Measurements from ENCODE around the gene KMT2A. TPM values are rescaled to one million over a fixed set of nuclear protein-coding genes. Genes with fewer than 3 reads are reported as not detected.

KMT2A gene
- total RNA-seq, 1 experiment from 2014 or later = 52.0 TPM

DNA sequence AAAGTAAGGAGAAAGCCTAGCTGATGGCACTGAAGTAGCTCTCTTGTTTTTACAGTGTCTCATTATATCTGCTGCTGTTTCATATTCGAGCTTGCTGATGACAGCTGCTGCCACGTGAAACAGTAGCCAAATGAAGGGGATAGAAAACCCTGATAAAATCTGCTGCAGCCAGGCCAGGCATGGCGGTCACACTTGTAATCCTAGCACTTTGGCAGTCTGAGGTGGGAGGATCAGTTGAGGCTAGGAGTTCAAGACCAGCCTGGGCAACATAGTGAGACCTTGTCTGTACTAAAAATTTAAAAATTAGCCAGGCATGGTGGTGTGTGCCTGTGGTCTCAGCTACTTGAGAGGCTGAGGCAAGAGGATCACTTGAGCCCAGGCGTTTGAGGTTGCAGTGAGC is 116.0 kb downstream of the KMT2A start:
- Mint-ChIP-seq H3K4me3 (ENCODE audit: unreplicated experiment) (no peak overlapping the region), H3K36me3 (ENCODE audit: insufficient read depth, unreplicated experiment) (peaks cover 62% of the 10 kb centered on the region), H3K4me1 (ENCODE audit: insufficient read depth, unreplicated experiment) (no peaks in the 10 kb centered on the region), H3K27me3 (ENCODE audit: insufficient read depth, unreplicated experiment) (no peaks in the 10 kb centered on the region), H3K9me3 (ENCODE audit: unreplicated experiment) (no peaks in the 10 kb centered on the region), H3K27ac (ENCODE audit: low read depth, unreplicated experiment) (no peak overlapping the region)
- intact Hi-C loops (cut with micrococcal nuclease) = no loop called here
- BruUV-seq (replicated peaks) = no TSS peak
- ChIA-PET CTCF (no interaction called here), POLR2A (no interaction called here)
- no peak for DNase-seq (ENCODE audit: unreplicated experiment)
- TF ChIP-seq, protein P1, sequence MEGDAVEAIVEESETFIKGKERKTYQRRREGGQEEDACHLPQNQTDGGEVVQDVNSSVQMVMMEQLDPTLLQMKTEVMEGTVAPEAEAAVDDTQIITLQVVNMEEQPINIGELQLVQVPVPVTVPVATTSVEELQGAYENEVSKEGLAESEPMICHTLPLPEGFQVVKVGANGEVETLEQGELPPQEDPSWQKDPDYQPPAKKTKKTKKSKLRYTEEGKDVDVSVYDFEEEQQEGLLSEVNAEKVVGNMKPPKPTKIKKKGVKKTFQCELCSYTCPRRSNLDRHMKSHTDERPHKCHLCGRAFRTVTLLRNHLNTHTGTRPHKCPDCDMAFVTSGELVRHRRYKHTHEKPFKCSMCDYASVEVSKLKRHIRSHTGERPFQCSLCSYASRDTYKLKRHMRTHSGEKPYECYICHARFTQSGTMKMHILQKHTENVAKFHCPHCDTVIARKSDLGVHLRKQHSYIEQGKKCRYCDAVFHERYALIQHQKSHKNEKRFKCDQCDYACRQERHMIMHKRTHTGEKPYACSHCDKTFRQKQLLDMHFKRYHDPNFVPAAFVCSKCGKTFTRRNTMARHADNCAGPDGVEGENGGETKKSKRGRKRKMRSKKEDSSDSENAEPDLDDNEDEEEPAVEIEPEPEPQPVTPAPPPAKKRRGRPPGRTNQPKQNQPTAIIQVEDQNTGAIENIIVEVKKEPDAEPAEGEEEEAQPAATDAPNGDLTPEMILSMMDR (IDR thresholded peaks at IDR 0.05; ENCODE audit: unreplicated experiment) = no peak

DNA sequence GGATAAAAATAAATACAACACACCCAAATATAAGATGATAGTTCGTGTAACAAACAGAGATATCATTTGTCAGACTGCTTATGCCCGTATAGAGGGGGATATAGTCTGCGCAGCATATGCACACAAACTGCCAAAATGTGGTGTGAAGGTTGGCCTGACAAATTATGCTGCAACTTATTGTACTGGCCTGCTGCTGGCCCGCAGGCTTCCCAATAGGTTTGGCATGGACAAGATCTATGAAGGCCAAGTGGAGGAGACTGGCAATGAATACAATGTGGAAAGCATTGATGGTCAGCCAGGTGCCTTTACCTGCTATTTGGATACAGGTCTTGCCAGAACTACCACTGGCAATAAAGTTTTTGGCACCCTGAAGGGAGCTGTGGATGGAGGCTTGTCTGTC is 124.5 kb downstream of the KMT2A start:
- Mint-ChIP-seq H3K9me3 (ENCODE audit: unreplicated experiment) (no peaks in the 10 kb centered on the region), H3K4me1 (ENCODE audit: insufficient read depth, unreplicated experiment) (peaks cover 5% of the 10 kb centered on the region), H3K4me3 (ENCODE audit: unreplicated experiment) (no peak overlapping the region), H3K27me3 (ENCODE audit: insufficient read depth, unreplicated experiment) (no peaks in the 10 kb centered on the region), H3K36me3 (ENCODE audit: insufficient read depth, unreplicated experiment) (peaks cover 33% of the 10 kb centered on the region), H3K27ac (ENCODE audit: low read depth, unreplicated experiment) (no peak overlapping the region)
- BruUV-seq (replicated peaks) = no TSS peak
- CTCF ChIA-PET = no interaction called here
- TF ChIP-seq, protein P1 (IDR thresholded peaks at IDR 0.05; ENCODE audit: unreplicated experiment) = no peak
- DNase-seq (ENCODE audit: unreplicated experiment) = no peak
- POLR2A ChIA-PET = no interaction called here
- intact Hi-C loops (cut with micrococcal nuclease) = no loop called here

DNA sequence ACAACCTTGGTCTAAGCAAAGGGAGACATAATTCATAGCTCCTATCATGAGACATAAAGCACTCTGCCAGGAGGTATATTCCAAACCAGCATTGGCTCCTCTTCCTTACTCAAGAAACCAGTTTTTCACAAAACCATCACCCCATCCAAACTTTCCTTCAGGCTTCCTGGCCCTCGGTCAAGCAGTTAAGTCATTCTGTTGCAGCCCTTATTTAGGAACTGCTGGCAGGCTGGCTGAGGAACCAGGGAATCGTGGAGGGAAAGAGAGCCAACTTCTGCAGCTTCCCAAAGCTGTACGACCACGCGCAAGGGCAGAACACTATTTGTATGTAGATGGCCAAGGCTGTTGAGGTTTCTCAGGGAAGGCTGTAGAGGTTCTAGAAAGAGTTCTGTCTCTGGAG is 128.8 kb downstream of the KMT2A start:
- ChIA-PET POLR2A (no interaction called here), CTCF (interaction anchor here (0.7 kb wide), 1 partner anchor 117 kb away, joined by 3 read pairs; no protein-coding TSS in a partner anchor)
- Mint-ChIP-seq H3K36me3 (ENCODE audit: insufficient read depth, unreplicated experiment) (peaks cover 11% of the 10 kb centered on the region), H3K4me1 (ENCODE audit: insufficient read depth, unreplicated experiment) (peaks cover 5% of the 10 kb centered on the region), H3K4me3 (ENCODE audit: unreplicated experiment) (peak overlapping the region; percentile 91), H3K27me3 (ENCODE audit: insufficient read depth, unreplicated experiment) (no peaks in the 10 kb centered on the region), H3K27ac (ENCODE audit: low read depth, unreplicated experiment) (peak overlapping the region; percentile 96), H3K9me3 (ENCODE audit: unreplicated experiment) (no peaks in the 10 kb centered on the region)
- BruUV-seq (replicated peaks) = no TSS peak
- intact Hi-C loops (cut with micrococcal nuclease) = loop anchor here (5.0 kb wide), 2 partner anchors 268 to 418 kb away; no protein-coding TSS in a partner anchor
- TF ChIP-seq, protein P1 (IDR thresholded peaks at IDR 0.05; ENCODE audit: unreplicated experiment) = no peak
- DNase-seq (ENCODE audit: unreplicated experiment) = no peak

DNA sequence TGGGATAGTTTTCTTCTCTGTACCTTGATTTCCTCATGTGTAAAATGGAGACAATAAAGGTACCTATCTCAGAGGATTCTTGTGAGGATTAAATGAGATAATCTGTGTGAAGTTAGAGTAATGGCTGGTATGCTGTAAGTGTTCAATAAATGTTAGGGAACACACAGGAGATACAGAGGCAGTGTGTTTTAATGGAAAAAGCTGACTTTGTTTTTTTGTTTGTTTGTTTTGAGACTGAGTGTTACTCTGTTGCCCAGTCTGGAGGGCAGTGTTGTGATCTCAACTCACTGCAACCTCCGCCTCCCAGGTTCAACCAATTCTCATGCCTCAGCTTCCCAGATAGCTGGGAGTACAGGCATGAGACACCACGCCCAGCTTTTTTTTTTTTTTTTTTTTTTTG is 133.4 kb downstream of the KMT2A start:
- intact Hi-C loops (cut with micrococcal nuclease) = loop anchor here (5.0 kb wide), 2 partner anchors 272 to 422 kb away; no protein-coding TSS in a partner anchor
- Mint-ChIP-seq H3K4me1 (ENCODE audit: insufficient read depth, unreplicated experiment) (peaks cover 10% of the 10 kb centered on the region), H3K27me3 (ENCODE audit: insufficient read depth, unreplicated experiment) (no peaks in the 10 kb centered on the region), H3K9me3 (ENCODE audit: unreplicated experiment) (no peaks in the 10 kb centered on the region), H3K27ac (ENCODE audit: low read depth, unreplicated experiment) (no peak overlapping the region), H3K36me3 (ENCODE audit: insufficient read depth, unreplicated experiment) (peaks cover 5% of the 10 kb centered on the region), H3K4me3 (ENCODE audit: unreplicated experiment) (no peak overlapping the region)
- DNase-seq (ENCODE audit: unreplicated experiment) = no peak
- ChIA-PET CTCF (interaction anchor here (0.5 to 0.8 kb wide), 4 partner anchors 45 to 361 kb away, joined by 3 to 4 read pairs (median 3); no protein-coding TSS in a partner anchor), POLR2A (interaction anchor here (0.9 to 1.0 kb wide), 2 partner anchors 39 to 168 kb away, joined by 3 read pairs; no protein-coding TSS in a partner anchor)
- TF ChIP-seq, protein P1 (IDR thresholded peaks at IDR 0.05; ENCODE audit: unreplicated experiment) = no peak
- no TSS peak for BruUV-seq (replicated peaks)

All from MCF 10A (cell line).